PC-9 (cell line): ENCODE results near the gene BMPR1B. TPM values are rescaled to one million over a fixed set of nuclear protein-coding genes. Genes with fewer than 3 reads are reported as not detected.

Source experiments
- BruUV-seq: library from RNA; stranded (reverse); fragments of 400-500 nt; replicated peaks from 2 replicates; lab custom pipeline; 2021; lab: Mats Ljungman, UMichigan
- CTCF ChIA-PET: fragments of 300-600 bp; sonication (Branson Sonifier 250); formaldehyde crosslinking; loops from one replicate; lab custom pipeline; 2022; ENCODE audit warnings: antibody characterized with exemption; lab: Charles Lee
- POLR2A ChIA-PET: fragments of 300-600 bp; sonication (Branson Sonifier 250); formaldehyde crosslinking; loops from one replicate; lab custom pipeline; 2022; ENCODE audit warnings: antibody characterized with exemption; ENCODE audit not compliant: unreplicated experiment; lab: Charles Lee
- DNase-seq, 2 experiments: peaks; one replicate each; pipeline versions ENCODE4 v3.0.0 to v3.0.0-alpha.2; 2015 to 2022; ENCODE audit warnings: mixed read lengths in 1 of 2
- H2AFZ ChIP-seq: fragments of 200-600 bp; sonication (generic); 2 replicates; pipeline ENCODE4 v1.8.1; 2017; ENCODE audit warnings: antibody characterized with exemption
- H3F3A ChIP-seq: fragments of 200-600 bp; sonication (generic); 2 replicates; pipeline ENCODE4 v1.8.1; 2017; ENCODE audit warnings: antibody characterized with exemption, mild to moderate bottlenecking, low read depth; ENCODE audit not compliant: insufficient read depth
- H3K27ac ChIP-seq: fragments of 200-600 bp; sonication (generic); 2 replicates; pipeline ENCODE4 v1.6.1; 2016; ENCODE audit warnings: mixed run types
- H3K27me3 ChIP-seq: fragments of 200-600 bp; sonication (generic); 2 replicates; pipeline ENCODE4 v1.6.1; 2016; ENCODE audit warnings: low read depth, mixed run types; ENCODE audit not compliant: insufficient read depth
- H3K36me3 ChIP-seq: fragments of 200-600 bp; sonication (generic); 2 replicates; pipeline ENCODE4 v1.6.1; 2016; ENCODE audit warnings: low read depth, mixed run types
- H3K4me1 ChIP-seq: fragments of 200-600 bp; sonication (generic); replicated peaks from 2 replicates; pipeline ENCODE4 v1.6.1; 2016; ENCODE audit warnings: mixed run types; ENCODE audit not compliant: insufficient read depth
- H3K4me2 ChIP-seq: fragments of 200-600 bp; sonication (generic); 2 replicates; pipeline ENCODE4 v1.6.1; 2017; ENCODE audit warnings: mixed run types
- H3K4me3 ChIP-seq: fragments of 200-600 bp; sonication (generic); 2 replicates; pipeline ENCODE4 v1.6.1; 2016; ENCODE audit warnings: mixed run types
- H3K79me2 ChIP-seq: fragments of 200-600 bp; sonication (generic); 2 replicates; pipeline ENCODE4 v1.6.1; 2017; ENCODE audit warnings: low read depth, mixed run types
- H3K9me2 ChIP-seq: fragments of 200-600 bp; sonication (generic); 2 replicates; pipeline ENCODE4 v1.8.1; 2017; ENCODE audit warnings: mild to moderate bottlenecking; ENCODE audit not compliant: insufficient read depth
- H3K9me3 ChIP-seq: fragments of 200-600 bp; sonication (generic); 2 replicates; pipeline ENCODE4 v1.8.1; 2016; ENCODE audit warnings: low read depth; ENCODE audit not compliant: insufficient read depth
- H4K20me1 ChIP-seq: fragments of 200-600 bp; sonication (generic); 2 replicates; pipeline ENCODE4 v1.8.1; 2017; ENCODE audit not compliant: insufficient read depth
- CTCF ChIP-seq: fragments of 200-600 bp; sonication (generic); conservative IDR thresholded peaks from 2 replicates; pipeline ENCODE4 v1.6.1; 2017; ENCODE audit warnings: mixed run types, antibody characterized with exemption, mild to moderate bottlenecking, moderate library complexity
- EZH2 ChIP-seq: fragments of 200-600 bp; sonication (generic); IDR thresholded peaks from 2 replicates; pipeline ENCODE4 v1.8.0; 2017; ENCODE audit warnings: antibody characterized with exemption, low read depth
- intact Hi-C: fragments of 100-400 bp; cut with micrococcal nuclease; formaldehyde crosslinking; loops from one replicate; pipeline ENCODE4 v1.10.0; 2022; ENCODE audit not compliant: unreplicated experiment
- total RNA-seq: library from RNA; stranded (reverse); gene quantifications from 2 replicates; pipeline ENCODE4 v1.2.3, GENCODE V29; 2021

Gene BMPR1B
- total RNA-seq, 1 experiment from 2014 or later = 1.1 TPM

- H3K4me2 ChIP-seq = no peak overlapping the region
- no TSS peak for BruUV-seq
- TF ChIP-seq EZH2 (no peak), CTCF (no peak)
- no peak overlapping the region for H3K4me3 ChIP-seq
- ChIA-PET POLR2A (no interaction called here), CTCF (no interaction called here)
- no peak for DNase-seq
- intact Hi-C loops = no loop called here
- no peaks in the 10 kb centered on the region for H3K27me3 ChIP-seq
- H3K9me3 ChIP-seq = no peaks in the 10 kb centered on the region
- no peak overlapping the region for H3K27ac ChIP-seq
- no peaks in the 10 kb centered on the region for H3K79me2 ChIP-seq
- no peaks in the 10 kb centered on the region for H4K20me1 ChIP-seq
- H3F3A ChIP-seq = no peaks in the 10 kb centered on the region
- no peaks in the 10 kb centered on the region for H3K9me2 ChIP-seq
- no peaks in the 10 kb centered on the region for H3K36me3 ChIP-seq
- no peak overlapping the region for H2AFZ ChIP-seq
- H3K4me1 ChIP-seq = no peaks in the 10 kb centered on the region
These were observed 114.0 kb downstream of the BMPR1B start for GRCh38 chr4:94871644-94872305.

GRCh38 chr4:94877973-94878372 lies 120.2 kb downstream of the BMPR1B start:
- BruUV-seq = no TSS peak
- intact Hi-C loops = no loop called here
- H3K36me3 ChIP-seq = no peaks in the 10 kb centered on the region
- H2AFZ ChIP-seq = no peak overlapping the region; the same call in 1 of the 2 replicates
- H3K79me2 ChIP-seq = no peaks in the 10 kb centered on the region
- H3K4me3 ChIP-seq = no peak overlapping the region
- peaks cover 7% of the 10 kb centered on the region for H3K4me1 ChIP-seq
- H3K9me3 ChIP-seq = no peaks in the 10 kb centered on the region
- peak overlapping the region; percentile 23; the same call in 1 of the 2 replicates for H3K27ac ChIP-seq
- no peaks in the 10 kb centered on the region for H3K27me3 ChIP-seq
- ChIA-PET POLR2A (interaction anchor here (0.6 kb wide), 1 partner anchor 50 kb away, joined by 15 read pairs; no protein-coding TSS in a partner anchor), CTCF (no interaction called here)
- H3F3A ChIP-seq = no peaks in the 10 kb centered on the region
- peak in 1 of 2 experiments; percentile 43 for DNase-seq
- TF ChIP-seq EZH2 = no peak
- TF ChIP-seq CTCF = no peak
- H3K4me2 ChIP-seq = 0 out of 2 replicates have a peak overlapping the region, but pooled peaks have one; percentile 31
- H4K20me1 ChIP-seq = no peaks in the 10 kb centered on the region
- no peaks in the 10 kb centered on the region for H3K9me2 ChIP-seq

- DNase-seq = no peak
- Histone ChIP-seq H4K20me1 (no peaks in the 10 kb centered on the region), H3K4me1 (peaks cover 7% of the 10 kb centered on the region), H3F3A (no peaks in the 10 kb centered on the region), H3K4me2 (no peak overlapping the region), H3K27ac (no peak overlapping the region), H3K27me3 (no peaks in the 10 kb centered on the region), H3K79me2 (no peaks in the 10 kb centered on the region), H3K4me3 (no peak overlapping the region), H3K9me3 (no peaks in the 10 kb centered on the region), H2AFZ (no peak overlapping the region), H3K9me2 (no peaks in the 10 kb centered on the region), H3K36me3 (no peaks in the 10 kb centered on the region)
- no peak for TF ChIP-seq EZH2
- no peak for TF ChIP-seq CTCF
- intact Hi-C loops = no loop called here
- BruUV-seq = no TSS peak
- CTCF ChIA-PET = no interaction called here
- POLR2A ChIA-PET = no interaction called here
These were observed 123.2 kb downstream of the BMPR1B start for GRCh38 chr4:94880956-94881355.
